CD4-positive, CD25-positive, alpha-beta regulatory T cell (primary cell): ENCODE measurements around the gene DYNLRB2. TPM values are rescaled to one million over a fixed set of nuclear protein-coding genes. Genes with fewer than 3 reads are reported as not detected.

Experiments
- ATAC-seq, 2 donors: fragments of 150-1000 bp; cut with Tn5 transposase; one replicate each; pipeline ENCODE4 v1.10.0; 2021; ENCODE audit warnings: low read depth in 2 of 2, moderate number of reproducible peaks in 2 of 2, moderate library complexity in 1 of 2
- DNase-seq, 3 donors: peaks; one replicate each; pipeline versions ENCODE4 v3.0.0 to v3.0.0-alpha.2; 2012 to 2022; ENCODE audit warnings: mixed read lengths in 1 of 3
- H3K27ac ChIP-seq: one replicate; pipeline ENCODE4 v1.7.0; 2013; ENCODE audit warnings: mild to moderate bottlenecking, low read length; ENCODE audit not compliant: insufficient read depth, poor library complexity, severe bottlenecking
- H3K27me3 ChIP-seq: one replicate; pipeline ENCODE4 v1.7.0; 2013; ENCODE audit warnings: low read length; ENCODE audit not compliant: control insufficient read depth, insufficient read depth
- H3K36me3 ChIP-seq: one replicate; pipeline ENCODE4 v1.7.0; 2013; ENCODE audit warnings: mild to moderate bottlenecking, low read length, moderate library complexity; ENCODE audit not compliant: control insufficient read depth, insufficient read depth
- H3K4me1 ChIP-seq: 2 replicates; pipeline ENCODE4 v1.7.0; 2013; ENCODE audit warnings: mild to moderate bottlenecking, low read length; ENCODE audit not compliant: insufficient read depth, control insufficient read depth, poor library complexity, severe bottlenecking
- H3K4me3 ChIP-seq: one replicate; pipeline ENCODE4 v1.7.0; 2013; ENCODE audit warnings: low read depth, mild to moderate bottlenecking, low read length, moderate library complexity
- H3K9me3 ChIP-seq, 2 experiments: 1 replicate in 1 of 2; 2 replicates in 1 of 2; pipeline ENCODE4 v1.7.0; 2013; ENCODE audit warnings: low read length in 2 of 2, mild to moderate bottlenecking in 1 of 2, moderate library complexity in 1 of 2; ENCODE audit not compliant: control insufficient read depth in 2 of 2
- H3K27ac Mint-ChIP-seq, 3 donors: one replicate each; pipeline ENCODE4 v1.8.0; 2020 to 2022; ENCODE audit warnings: mild to moderate bottlenecking in 3 of 3, mixed read lengths in 3 of 3, moderate library complexity in 2 of 3
- H3K27me3 Mint-ChIP-seq: one replicate; pipeline ENCODE4 v1.8.0; 2022; ENCODE audit warnings: mild to moderate bottlenecking, mixed read lengths
- H3K36me3 Mint-ChIP-seq: one replicate; pipeline ENCODE4 v1.8.0; 2020; ENCODE audit warnings: mixed read lengths
- H3K4me1 Mint-ChIP-seq, 4 donors: one replicate each; pipeline ENCODE4 v1.8.0; 2020 to 2022; ENCODE audit warnings: mixed read lengths in 4 of 4, mild to moderate bottlenecking in 1 of 4
- H3K4me3 Mint-ChIP-seq, 4 donors: one replicate each; pipeline ENCODE4 v1.8.0; 2020 to 2022; ENCODE audit warnings: mild to moderate bottlenecking in 4 of 4, mixed read lengths in 4 of 4, moderate library complexity in 3 of 4
- H3K9me3 Mint-ChIP-seq, 7 donors: one replicate each; pipeline ENCODE4 v1.8.0; 2020 to 2022; ENCODE audit warnings: mixed read lengths in 7 of 7, mild to moderate bottlenecking in 3 of 7, moderate library complexity in 2 of 7
- polyA plus RNA-seq, 4 donors: library from polyadenylated mRNA; unstranded; fragments of 300-500 nt; fragmentation: Illumina TruSeq; gene quantifications; one replicate each; pipeline ENCODE4 v1.2.3, GENCODE V29; 2021
- total RNA-seq: library from RNA; stranded (reverse); gene quantifications from one replicate; pipeline ENCODE4 v1.2.3, GENCODE V29; 2022

DYNLRB2 gene
- total and polyA plus RNA-seq, 5 donors from 2014 or later = 0.73 to 1.8 (median 1.6) TPM; not detected in 2

- Mint-ChIP-seq H3K36me3 (no peaks in the 10 kb centered on the region), H3K4me1 (no peaks in the 10 kb centered on the region), H3K27ac (no peak overlapping the region), H3K9me3 (no peaks in the 10 kb centered on the region), H3K27me3 (peaks cover 12% of the 10 kb centered on the region), H3K4me3 (no peak overlapping the region)
- Histone ChIP-seq H3K36me3 (no peaks in the 10 kb centered on the region), H3K27ac (no peak overlapping the region), H3K4me3 (no peak overlapping the region), H3K9me3 (no peaks in the 10 kb centered on the region), H3K27me3 (peaks cover 23% of the 10 kb centered on the region), H3K4me1 (no peaks in the 10 kb centered on the region)
- ATAC-seq (no peak), DNase-seq (no peak)
Observed at GRCh38 chr16:80512593-80512853, 28.3 kb upstream of the DYNLRB2 start.

- Mint-ChIP-seq H3K4me1 (peaks cover 7 to 16% (median 13%) of the 10 kb centered on the region in 4 donors), H3K36me3 (no peaks in the 10 kb centered on the region), H3K9me3 (no peaks in the 10 kb centered on the region), H3K4me3 (no peak overlapping the region), H3K27ac (no peak overlapping the region), H3K27me3 (peaks cover 5% of the 10 kb centered on the region)
- ATAC-seq (no peak), DNase-seq (no peak)
- peaks cover 15% of the 10 kb centered on the region for H3K27me3 ChIP-seq
- no peaks in the 10 kb centered on the region for H3K36me3 ChIP-seq
- H3K4me1 ChIP-seq = peaks cover 14% of the 10 kb centered on the region
- H3K9me3 ChIP-seq = no peaks in the 10 kb centered on the region
- H3K27ac ChIP-seq = no peak overlapping the region
- H3K4me3 ChIP-seq = no peak overlapping the region
Observed at GRCh38 chr16:80515374-80515773, 25.4 kb upstream of the DYNLRB2 start.

GRCh38 chr16:80517846-80518245 lies 22.9 kb upstream of the DYNLRB2 start:
- no peak for ATAC-seq
- no peaks in the 10 kb centered on the region for H3K9me3 Mint-ChIP-seq
- H3K27ac ChIP-seq = no peak overlapping the region

GRCh38 chr16:80518436-80518835 lies 22.4 kb upstream of the DYNLRB2 start:
- Mint-ChIP-seq H3K27ac (peak overlapping the region in 1 of 3 donors; percentile 54), H3K27me3 (peaks cover 5% of the 10 kb centered on the region)
- DNase-seq = peak in 2 of 3 donors; percentile 25 to 41

More at GRCh38 chr16:80517846-80518245, 22.9 kb upstream of the DYNLRB2 start:
- Mint-ChIP-seq H3K4me3 (no peak overlapping the region), H3K36me3 (no peaks in the 10 kb centered on the region), H3K27ac (no peak overlapping the region), H3K4me1 (peaks cover 7 to 16% (median 13%) of the 10 kb centered on the region in 4 donors), H3K27me3 (peaks cover 5% of the 10 kb centered on the region)
- DNase-seq = no peak
- Histone ChIP-seq H3K36me3 (no peaks in the 10 kb centered on the region), H3K27me3 (peaks cover 9% of the 10 kb centered on the region), H3K4me3 (no peak overlapping the region), H3K4me1 (peaks cover 14% of the 10 kb centered on the region), H3K9me3 (no peaks in the 10 kb centered on the region)

GRCh38 chr16:80519189-80519588 lies 21.6 kb upstream of the DYNLRB2 start:
- H3K27ac Mint-ChIP-seq = peak overlapping the region in 1 of 3 donors; percentile 54
- Histone ChIP-seq H3K4me3 (no peak overlapping the region), H3K27me3 (peaks cover 9% of the 10 kb centered on the region), H3K9me3 (no peaks in the 10 kb centered on the region), H3K4me1 (peaks cover 14% of the 10 kb centered on the region), H3K27ac (no peak overlapping the region), H3K36me3 (no peaks in the 10 kb centered on the region)
- no peaks in the 10 kb centered on the region for H3K36me3 Mint-ChIP-seq
- no peaks in the 10 kb centered on the region for H3K27me3 Mint-ChIP-seq
- H3K4me3 Mint-ChIP-seq = peak overlapping the region in 2 of 4 donors; percentile 51 to 77
- ATAC-seq (no peak), DNase-seq (no peak)
- H3K9me3 Mint-ChIP-seq = no peaks in the 10 kb centered on the region
- peaks cover 7 to 16% (median 13%) of the 10 kb centered on the region in 4 donors for H3K4me1 Mint-ChIP-seq

More at GRCh38 chr16:80518436-80518835, 22.4 kb upstream of the DYNLRB2 start:
- ATAC-seq = peak; percentile 72 to 75
- Mint-ChIP-seq H3K9me3 (no peaks in the 10 kb centered on the region), H3K4me1 (peaks cover 7 to 16% (median 13%) of the 10 kb centered on the region in 4 donors), H3K36me3 (no peaks in the 10 kb centered on the region), H3K4me3 (peak overlapping the region in 2 of 4 donors; percentile 51 to 53)
- no peaks in the 10 kb centered on the region for H3K9me3 ChIP-seq
- no peak overlapping the region for H3K27ac ChIP-seq
- peaks cover 14% of the 10 kb centered on the region for H3K4me1 ChIP-seq
- no peaks in the 10 kb centered on the region for H3K36me3 ChIP-seq
- peak overlapping the region; percentile 39 for H3K4me3 ChIP-seq
- peaks cover 9% of the 10 kb centered on the region for H3K27me3 ChIP-seq

GRCh38 chr16:80525420-80525819 lies 15.4 kb upstream of the DYNLRB2 start:
- H3K27ac Mint-ChIP-seq = no peak overlapping the region
- Histone ChIP-seq H3K36me3 (no peaks in the 10 kb centered on the region), H3K27me3 (peaks cover 4% of the 10 kb centered on the region), H3K27ac (no peak overlapping the region), H3K4me1 (no peaks in the 10 kb centered on the region), H3K9me3 (no peaks in the 10 kb centered on the region), H3K4me3 (no peak overlapping the region)
- no peaks in the 10 kb centered on the region for H3K36me3 Mint-ChIP-seq
- no peaks in the 10 kb centered on the region for H3K9me3 Mint-ChIP-seq
- H3K4me3 Mint-ChIP-seq = no peak overlapping the region
- H3K4me1 Mint-ChIP-seq = peaks cover 0 to 10% (median 2%) of the 10 kb centered on the region in 4 donors
- ATAC-seq (no peak), DNase-seq (no peak)
- no peaks in the 10 kb centered on the region for H3K27me3 Mint-ChIP-seq

GRCh38 chr16:80526418-80527061 lies 14.3 kb upstream of the DYNLRB2 start:
- Mint-ChIP-seq H3K27ac (no peak overlapping the region), H3K4me1 (peaks cover 0 to 10% (median 2%) of the 10 kb centered on the region in 4 donors), H3K4me3 (peak overlapping the region in 1 of 4 donors; percentile 21), H3K36me3 (no peaks in the 10 kb centered on the region), H3K9me3 (no peaks in the 10 kb centered on the region), H3K27me3 (no peaks in the 10 kb centered on the region)
- Histone ChIP-seq H3K4me3 (no peak overlapping the region), H3K27me3 (peaks cover 4% of the 10 kb centered on the region), H3K9me3 (no peaks in the 10 kb centered on the region), H3K27ac (no peak overlapping the region), H3K4me1 (no peaks in the 10 kb centered on the region), H3K36me3 (no peaks in the 10 kb centered on the region)
- ATAC-seq (peak; percentile 70 to 71), DNase-seq (peak; percentile 37 to 76 (median 68))

GRCh38 chr16:80527297-80527696 lies 13.5 kb upstream of the DYNLRB2 start:
- H3K4me1 ChIP-seq = no peaks in the 10 kb centered on the region
- peak in 1 of 2 donors; percentile 37 for ATAC-seq
- no peaks in the 10 kb centered on the region for H3K9me3 ChIP-seq
- H3K4me3 ChIP-seq = no peak overlapping the region
- Mint-ChIP-seq H3K27ac (peak overlapping the region in 1 of 3 donors; percentile 58), H3K4me1 (peaks cover 0 to 10% (median 3%) of the 10 kb centered on the region in 4 donors), H3K36me3 (no peaks in the 10 kb centered on the region), H3K9me3 (no peaks in the 10 kb centered on the region), H3K4me3 (no peak overlapping the region), H3K27me3 (no peaks in the 10 kb centered on the region)
- no peaks in the 10 kb centered on the region for H3K36me3 ChIP-seq
- peaks cover 4% of the 10 kb centered on the region for H3K27me3 ChIP-seq
- DNase-seq = peak in 2 of 3 donors; percentile 36 to 71
- no peak overlapping the region for H3K27ac ChIP-seq
